GM12875 (cell line): ENCODE results near the gene KCTD11.

Experiments
- H3K4me3 ChIP-seq: one replicate; pipeline ENCODE4 v1.5.1; 2011; ENCODE audit warnings: low read depth, low read length, control low read depth
- CTCF ChIP-seq: IDR thresholded peaks from 2 replicates; pipeline ENCODE4 v1.5.1; 2011; ENCODE audit warnings: low read depth, mild to moderate bottlenecking, control low read depth, inconsistent platforms, low read length, moderate library complexity, borderline replicate concordance; ENCODE audit not compliant: insufficient read depth

Gene KCTD11

GRCh38 chr17:7340179-7340578, 11.8 kb upstream of the KCTD11 start:
- TF ChIP-seq CTCF, result no peak
- H3K4me3 ChIP-seq, result no peak overlapping the region

GRCh38 chr17:7341842-7342241, 10.1 kb upstream of the KCTD11 start:
- no peak for TF ChIP-seq CTCF

GRCh38 chr17:7343250-7343649, 8.7 kb upstream of the KCTD11 start:
- no peak for TF ChIP-seq CTCF
- H3K4me3 ChIP-seq, result no peak overlapping the region

More at GRCh38 chr17:7341842-7342241, 10.1 kb upstream of the KCTD11 start:
- no peak overlapping the region for H3K4me3 ChIP-seq

GRCh38 chr17:7346761-7347614, 5.0 kb upstream of the KCTD11 start:
- no peak overlapping the region for H3K4me3 ChIP-seq
- no peak for TF ChIP-seq CTCF

GRCh38 chr17:7347630-7348477, 4.1 kb upstream of the KCTD11 start:
- no peak for TF ChIP-seq CTCF
- no peak overlapping the region for H3K4me3 ChIP-seq

- no peak overlapping the region for H3K4me3 ChIP-seq
- no peak for TF ChIP-seq CTCF
These were observed 3.3 kb upstream of the KCTD11 start for GRCh38 chr17:7348478-7349242.
